Endothelial cell of umbilical vein (primary cell): Measurements from ENCODE around the gene RAB8B. TPM values are rescaled to one million over a fixed set of nuclear protein-coding genes. Genes with fewer than 3 reads are reported as not detected.
A peak's percentile ranks its signal among the peaks of the same experiment; 100 is the strongest.

Experiments
- BruUV-seq: library from RNA; stranded (reverse); fragments of 400-500 nt; replicated peaks from 2 replicates; lab custom pipeline; 2021; lab: Mats Ljungman, UMichigan
- CTCF ChIA-PET: fragments of 300-600, 350-600 bp; sonication (Branson Sonifier 250); formaldehyde crosslinking; loops from one replicate; lab custom pipeline; 2021; ENCODE audit warnings: antibody characterized with exemption, inconsistent platforms; lab: Charles Lee
- POLR2A ChIA-PET: fragments of 300-600, 350-600 bp; sonication (Branson Sonifier 250); formaldehyde crosslinking; loops from one replicate; lab custom pipeline; 2021; ENCODE audit warnings: antibody characterized with exemption, inconsistent platforms; lab: Charles Lee
- DNase-seq: peaks from one replicate; pipeline ENCODE4 v3.0.0-alpha.2; 2011; ENCODE audit warnings: low read depth, low spot score
- FAIRE-seq: peaks from 2 replicates; lab custom pipeline; 2011; peaks lifted over from hg19 to GRCh38; lab: Jason Lieb, UNC
- H2AFZ ChIP-seq: 2 replicates; pipeline ENCODE4 v1.6.0; 2012; ENCODE audit warnings: low read depth, low read length, control low read depth, inconsistent platforms
- H3K27ac ChIP-seq: 2 replicates; pipeline ENCODE4 v1.5.1; 2011; ENCODE audit warnings: low read depth, mild to moderate bottlenecking, control low read depth, low read length, moderate library complexity; ENCODE audit not compliant: insufficient read depth
- H3K27me3 ChIP-seq, 2 experiments: 2 replicates each; pipeline versions ENCODE4 v1.6.0 to v1.6.1; 2011; ENCODE audit warnings: low read length in 2 of 2, mixed read lengths in 1 of 2; ENCODE audit not compliant: control insufficient read depth in 2 of 2, insufficient read depth in 2 of 2
- H3K36me3 ChIP-seq, 2 experiments: 2 replicates in 1 of 2; 3 replicates in 1 of 2; pipeline ENCODE4 v1.5.1; 2011; ENCODE audit warnings: low read length in 2 of 2, mild to moderate bottlenecking in 1 of 2, moderate library complexity in 1 of 2; ENCODE audit not compliant: control insufficient read depth in 2 of 2, insufficient read depth in 2 of 2; ENCODE audit errors: extremely low read depth in 1 of 2
- H3K4me1 ChIP-seq: 3 replicates; pipeline ENCODE4 v1.5.1; 2011; ENCODE audit warnings: mild to moderate bottlenecking, low read length; ENCODE audit not compliant: control insufficient read depth, insufficient read depth; ENCODE audit errors: extremely low read depth
- H3K4me2 ChIP-seq: 2 replicates; pipeline ENCODE4 v1.6.1; 2011; ENCODE audit warnings: low read length, control low read depth, mixed read lengths; ENCODE audit not compliant: insufficient read depth
- H3K4me3 ChIP-seq, 3 experiments: fragments of 200-600 bp in 1 of 3; sonication (generic), shearing (Covaris generic) in 1 of 3; replicated peaks in 1 of 3; 2 replicates each; pipeline ENCODE4 v1.5.1; 2011 to 2016; ENCODE audit warnings: control low read depth in 3 of 3, low read length in 3 of 3, mild to moderate bottlenecking in 2 of 3, inconsistent platforms in 1 of 3, low read depth in 1 of 3, moderate library complexity in 1 of 3; ENCODE audit not compliant: insufficient read depth in 1 of 3
- H3K79me2 ChIP-seq: 2 replicates; pipeline ENCODE4 v1.6.0; 2012; ENCODE audit warnings: low read length, inconsistent platforms; ENCODE audit not compliant: control insufficient read depth, insufficient read depth
- H3K9ac ChIP-seq: replicated peaks from 2 replicates; pipeline ENCODE3; 2011; ENCODE audit warnings: low read length, control low read depth; ENCODE audit not compliant: insufficient read depth; ENCODE audit errors: extremely low read depth
- H3K9me1 ChIP-seq: replicated peaks from 3 replicates; pipeline ENCODE4 v1.6.0; 2011; ENCODE audit warnings: mild to moderate bottlenecking, low read length; ENCODE audit not compliant: control insufficient read depth, insufficient read depth; ENCODE audit errors: extremely low read depth
- H3K9me3 ChIP-seq: replicated peaks from 2 replicates; pipeline ENCODE4 v1.5.1; 2012; ENCODE audit warnings: low read length, inconsistent platforms; ENCODE audit not compliant: control insufficient read depth, insufficient read depth
- H4K20me1 ChIP-seq: replicated peaks from 2 replicates; pipeline ENCODE3; 2011; ENCODE audit warnings: mild to moderate bottlenecking, low read length; ENCODE audit not compliant: control insufficient read depth, insufficient read depth; ENCODE audit errors: extremely low read depth
- EZH2 ChIP-seq: IDR thresholded peaks from 2 replicates; pipeline ENCODE4 v1.6.1; 2012; ENCODE audit warnings: borderline replicate concordance, low read depth, mild to moderate bottlenecking, moderate library complexity, low read length, inconsistent platforms; ENCODE audit not compliant: severe bottlenecking
- FOS ChIP-seq: IDR thresholded peaks from 2 replicates; pipeline ENCODE4 v1.6.1; 2011; ENCODE audit warnings: mild to moderate bottlenecking, low read length, moderate library complexity, borderline replicate concordance; ENCODE audit not compliant: insufficient read depth
- GATA2 ChIP-seq: IDR thresholded peaks from 2 replicates; pipeline ENCODE4 v1.7.0; 2011; ENCODE audit warnings: low read depth, mild to moderate bottlenecking, moderate library complexity, mixed read lengths, low read length; ENCODE audit not compliant: insufficient read length, insufficient read depth
- JUN ChIP-seq: IDR thresholded peaks from 2 replicates; pipeline ENCODE4 v1.6.1; 2011; ENCODE audit warnings: borderline replicate concordance, low read depth; ENCODE audit not compliant: insufficient read length, insufficient read depth
- MYC ChIP-seq: IDR thresholded peaks from one replicate; pipeline ENCODE4 v1.6.1; 2011; ENCODE audit warnings: mild to moderate bottlenecking, low read depth, low read length
- POLR2A ChIP-seq: IDR thresholded peaks from 2 replicates; pipeline ENCODE4 v1.6.1; 2012; ENCODE audit warnings: low read depth, mild to moderate bottlenecking, control low read depth, low read length
- POLR2AphosphoS5 ChIP-seq: IDR thresholded peaks from 2 replicates; pipeline ENCODE4 v1.6.1; 2012; ENCODE audit warnings: low read depth, mild to moderate bottlenecking, control low read depth, low read length, moderate library complexity; ENCODE audit not compliant: insufficient read depth
- dilution Hi-C: fragments of 300-500 bp; cut with MboI; formaldehyde crosslinking; loops from one replicate; pipeline ENCODE4 v1.15.0; 2019; ENCODE audit warnings: low sequenced_read_pairs; ENCODE audit not compliant: extremely low pct_ligation_motif_present
- intact Hi-C: fragments of 100-400 bp; cut with micrococcal nuclease; formaldehyde crosslinking; loops from one replicate; pipeline ENCODE4 v1.10.0; 2022
- polyA plus RNA-seq, 4 experiments: library from polyadenylated mRNA; depleted of rRNA in 3 of 4; stranded (reverse) in 3 of 4; unstranded in 1 of 4; fragments of >200 nt; gene quantifications; 2 replicates each; pipeline versions ENCODE4 v1.2.1 to v1.2.3, GENCODE V29; 2011 to 2012; ENCODE audit warnings: missing spikeins in 1 of 4
- total RNA-seq: library from RNA; stranded (reverse); gene quantifications from 2 replicates; pipeline ENCODE4 v1.2.3, GENCODE V29; 2021

Gene RAB8B
- total and polyA plus RNA-seq, 2 donors (not counting 3 experiments of a cell fraction or from before 2014, with no cell fraction given): 10.4 to 52.5 TPM

- no peaks in the 10 kb centered on the region for H4K20me1 ChIP-seq
- H3K4me2 ChIP-seq: no peak overlapping the region
- H3K36me3 ChIP-seq: no peaks in the 10 kb centered on the region
- DNase-seq (no peak), FAIRE-seq (no peak)
- H3K9me3 ChIP-seq: no peaks in the 10 kb centered on the region
- peaks cover 16% of the 10 kb centered on the region for H3K4me1 ChIP-seq
- no peaks in the 10 kb centered on the region for H3K27me3 ChIP-seq
- CTCF ChIA-PET: interaction anchor here (0.8 to 2.4 kb wide), 9 partner anchors 7 to 53 kb away, joined by 3 to 13 read pairs (median 4); no protein-coding TSS in a partner anchor
- H3K9me1 ChIP-seq: no peaks in the 10 kb centered on the region
- H3K4me3 ChIP-seq: no peak overlapping the region
- intact Hi-C loops: no loop called here
- no peak overlapping the region for H2AFZ ChIP-seq
- H3K27ac ChIP-seq: no peak overlapping the region
- peaks cover 80% of the 10 kb centered on the region for H3K79me2 ChIP-seq
- H3K9ac ChIP-seq: no peak overlapping the region
- POLR2A ChIA-PET: no interaction called here
- BruUV-seq: no TSS peak
- dilution Hi-C loops: no loop called here
- TF ChIP-seq MYC: no peak
- TF ChIP-seq POLR2A: no peak
- TF ChIP-seq JUN: no peak
- TF ChIP-seq POLR2AphosphoS5: no peak
- no peak for TF ChIP-seq EZH2
- no peak for TF ChIP-seq GATA2
- no peak for TF ChIP-seq FOS
Measured at GRCh38 chr15:63202861-63203260, 13.5 kb downstream of the RAB8B start.

- dilution Hi-C loops (no loop called here), intact Hi-C loops (no loop called here)
- ChIA-PET POLR2A (no interaction called here), CTCF (interaction anchor here (1.2 to 2.4 kb wide), 5 partner anchors 8 to 53 kb away, joined by 4 to 13 read pairs (median 6); no protein-coding TSS in a partner anchor)
- FAIRE-seq (no peak), DNase-seq (no peak)
- Histone ChIP-seq H3K79me2 (peaks cover 78% of the 10 kb centered on the region), H3K9me3 (no peaks in the 10 kb centered on the region), H3K4me1 (peaks cover 16% of the 10 kb centered on the region), H4K20me1 (no peaks in the 10 kb centered on the region), H3K27ac (no peak overlapping the region), H3K36me3 (no peaks in the 10 kb centered on the region), H2AFZ (no peak overlapping the region), H3K9me1 (no peaks in the 10 kb centered on the region), H3K9ac (no peak overlapping the region), H3K27me3 (no peaks in the 10 kb centered on the region), H3K4me2 (no peak overlapping the region), H3K4me3 (no peak overlapping the region)
- peak; percentile 22 for TF ChIP-seq FOS
- no peak for TF ChIP-seq POLR2A
- BruUV-seq: no TSS peak
Measured at GRCh38 chr15:63203451-63204090, 14.2 kb downstream of the RAB8B start.
